Lung (tissue), 12 donors: ENCODE results near the gene EXD2. TPM values are rescaled to one million over a fixed set of nuclear protein-coding genes. Genes with fewer than 3 reads are reported as not detected.
"Not testable (repeated sequence)": the region's sequence is repeated elsewhere in the genome, so short reads cannot be mapped to it uniquely, and the experiment has no call there.

Source experiments
- ATAC-seq: fragments of 200-7000 bp; cut with Tn5 transposase; one replicate; pipeline ENCODE4 v1.9.1; 2020; ENCODE audit warnings: moderate number of reproducible peaks; ENCODE audit not compliant: insufficient read depth, low FRiP score
- DNase-seq, 3 donors: peaks; one replicate each; pipeline ENCODE4 v3.0.0-alpha.2; 2013 to 2017
- H3K27ac ChIP-seq, 2 donors: one replicate each; pipeline ENCODE4 v1.5.1; 2013; ENCODE audit warnings: mild to moderate bottlenecking in 2 of 2, moderate library complexity in 2 of 2, control low read depth in 1 of 2, inconsistent platforms in 1 of 2, low read depth in 1 of 2, low read length in 1 of 2
- H3K27me3 ChIP-seq, 3 donors: one replicate each; pipeline ENCODE4 v1.5.1; 2013; ENCODE audit warnings: low read length in 2 of 3; ENCODE audit not compliant: control insufficient read depth in 3 of 3, insufficient read depth in 3 of 3
- H3K36me3 ChIP-seq, 4 donors: one replicate each; pipeline ENCODE4 v1.5.1; 2013; ENCODE audit warnings: low read length in 4 of 4, mild to moderate bottlenecking in 1 of 4, moderate library complexity in 1 of 4; ENCODE audit not compliant: control insufficient read depth in 4 of 4, insufficient read depth in 4 of 4
- H3K4me1 ChIP-seq, 5 donors: one replicate each; pipeline ENCODE4 v1.5.1; 2013; ENCODE audit warnings: low read length in 5 of 5, mild to moderate bottlenecking in 2 of 5, moderate library complexity in 1 of 5; ENCODE audit not compliant: control insufficient read depth in 5 of 5, insufficient read depth in 5 of 5
- H3K4me3 ChIP-seq: one replicate; pipeline ENCODE4 v1.5.1; 2013; ENCODE audit warnings: mild to moderate bottlenecking, control low read depth, moderate library complexity
- H3K9ac ChIP-seq, 2 donors: one replicate each; pipeline ENCODE4 v1.5.1; 2013; ENCODE audit warnings: low read length in 2 of 2, control low read depth in 1 of 2; ENCODE audit not compliant: insufficient read depth in 1 of 2
- H3K9me3 ChIP-seq, 4 donors: one replicate each; pipeline ENCODE4 v1.5.1; 2013; ENCODE audit warnings: low read length in 3 of 4, mild to moderate bottlenecking in 1 of 4, moderate library complexity in 1 of 4; ENCODE audit not compliant: control insufficient read depth in 4 of 4, insufficient read depth in 3 of 4
- WGBS, 2 donors: extraction: QIAGEN DNeasy Blood & Tissue Kit; methylation state at CpG; one replicate each; pipeline ENCODE4 v1.1.7; 2013; 5-methylcytosine and 5-hydroxymethylcytosine counted together
- polyA plus RNA-seq, 2 donors: library from polyadenylated mRNA; stranded (reverse); fragments of 200-250 nt; gene quantifications; one replicate each; pipeline ENCODE4 v1.2.1, GENCODE V29; 2013
- total RNA-seq, 2 donors: library from RNA; depleted of rRNA in 1 of 2; stranded (reverse); fragments of >200 nt in 1 of 2; gene quantifications; one replicate each; pipeline ENCODE4 v1.2.1, GENCODE V29; 2014 to 2021
- TF ChIP-seq, protein P1 (sequence below): IDR thresholded peaks from 2 replicates; pipeline ENCODE4 v1.5.1; 2012; ENCODE audit warnings: mild to moderate bottlenecking; ENCODE audit errors: control extremely low read depth, extremely low read depth
- donor health status: control.
- donor health status: control.
- donor health status: Bipolar disorder and iron deficiency.
- donor health status: healthy.
- donor health status: DM: yes; HTN: yes; CAD: no.

The EXD2 gene
- total and polyA plus RNA-seq, 4 donors: 9.0 to 25.7 (median 14.8) TPM

DNA sequence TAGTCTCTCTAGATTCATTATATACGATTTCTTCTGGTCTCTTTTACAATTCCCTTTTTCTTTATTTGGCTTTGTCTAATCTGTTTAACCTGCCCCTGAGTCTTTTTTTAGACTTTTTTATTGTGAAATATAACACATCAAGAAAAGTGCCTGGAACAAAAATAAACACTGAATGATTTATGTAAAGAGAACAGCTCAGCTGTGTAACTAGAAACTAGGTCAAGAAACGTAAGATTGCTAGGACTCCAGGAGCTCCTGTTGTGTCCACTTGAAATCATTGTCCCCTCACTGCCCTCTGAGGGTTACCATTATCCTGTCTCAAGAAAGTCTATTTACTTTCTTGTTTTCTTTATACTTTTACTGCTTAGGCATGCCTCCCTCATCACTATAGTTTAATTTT lies 23.1 kb downstream of the EXD2 start:
- Histone ChIP-seq H3K9me3 (no peaks in the 10 kb centered on the region), H3K9ac (no peak overlapping the region), H3K27ac (no peak overlapping the region), H3K27me3 (no peaks in the 10 kb centered on the region), H3K4me3 (no peak overlapping the region), H3K36me3 (peaks cover 2 to 18% (median 8%) of the 10 kb centered on the region in 4 donors), H3K4me1 (no peaks in the 10 kb centered on the region)
- TF ChIP-seq, protein P1, sequence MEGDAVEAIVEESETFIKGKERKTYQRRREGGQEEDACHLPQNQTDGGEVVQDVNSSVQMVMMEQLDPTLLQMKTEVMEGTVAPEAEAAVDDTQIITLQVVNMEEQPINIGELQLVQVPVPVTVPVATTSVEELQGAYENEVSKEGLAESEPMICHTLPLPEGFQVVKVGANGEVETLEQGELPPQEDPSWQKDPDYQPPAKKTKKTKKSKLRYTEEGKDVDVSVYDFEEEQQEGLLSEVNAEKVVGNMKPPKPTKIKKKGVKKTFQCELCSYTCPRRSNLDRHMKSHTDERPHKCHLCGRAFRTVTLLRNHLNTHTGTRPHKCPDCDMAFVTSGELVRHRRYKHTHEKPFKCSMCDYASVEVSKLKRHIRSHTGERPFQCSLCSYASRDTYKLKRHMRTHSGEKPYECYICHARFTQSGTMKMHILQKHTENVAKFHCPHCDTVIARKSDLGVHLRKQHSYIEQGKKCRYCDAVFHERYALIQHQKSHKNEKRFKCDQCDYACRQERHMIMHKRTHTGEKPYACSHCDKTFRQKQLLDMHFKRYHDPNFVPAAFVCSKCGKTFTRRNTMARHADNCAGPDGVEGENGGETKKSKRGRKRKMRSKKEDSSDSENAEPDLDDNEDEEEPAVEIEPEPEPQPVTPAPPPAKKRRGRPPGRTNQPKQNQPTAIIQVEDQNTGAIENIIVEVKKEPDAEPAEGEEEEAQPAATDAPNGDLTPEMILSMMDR: no peak
- WGBS, 2 donors: 61 to 83% methylated on average over 2 of the region's 2 CpGs
- ATAC-seq: no peak
- DNase-seq: peak in 2 of 3 donors; percentile 8 to 25

DNA sequence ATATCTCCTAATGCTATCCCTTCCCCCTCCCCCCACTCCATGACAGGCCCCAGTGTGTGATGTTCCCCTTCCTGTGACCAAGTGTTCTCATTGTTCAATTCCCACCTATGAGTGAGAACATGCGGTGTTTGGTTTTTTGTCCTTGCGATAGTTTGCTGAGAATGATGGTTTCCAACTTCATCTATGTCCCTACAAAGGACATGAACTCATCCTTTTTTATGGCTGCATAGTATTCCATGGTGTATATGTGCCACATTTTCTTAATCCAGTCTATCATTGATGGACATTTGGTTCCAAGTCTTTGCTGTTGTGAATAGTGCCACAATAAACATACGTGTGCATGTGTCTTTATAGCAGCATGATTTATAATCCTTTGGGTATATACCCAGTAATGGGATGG lies 26.4 kb downstream of the EXD2 start:
- H3K36me3 ChIP-seq, H3K27me3 ChIP-seq, ATAC-seq, H3K9me3 ChIP-seq, H3K27ac ChIP-seq, H3K9ac ChIP-seq, DNase-seq, H3K4me1 ChIP-seq, H3K4me3 ChIP-seq: not testable (repeated sequence)
- WGBS, 2 donors: 95 to 100% methylated on average over 1 to 2 of the region's 3 CpGs

DNA sequence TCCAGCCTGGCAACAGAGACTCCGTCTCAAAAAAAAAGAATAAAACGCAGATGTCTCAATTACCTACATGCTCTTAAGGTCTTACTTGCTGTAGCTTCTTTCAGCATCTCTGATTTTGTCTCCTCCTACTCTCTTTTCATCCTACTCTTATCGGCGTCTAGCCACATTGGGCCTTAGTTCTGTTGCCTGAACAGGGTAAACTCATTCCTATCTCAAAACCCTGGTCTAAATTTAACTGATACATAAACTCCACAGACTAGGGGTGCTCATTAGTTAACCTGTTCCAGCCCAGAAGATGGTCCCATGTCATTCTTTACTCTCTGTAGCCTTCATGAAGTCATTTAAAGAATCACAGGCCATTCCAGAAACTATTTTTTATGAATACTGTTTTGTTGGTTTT lies 33.6 kb downstream of the EXD2 start:
- H3K9ac ChIP-seq: no peak overlapping the region
- no peaks in the 10 kb centered on the region for H3K9me3 ChIP-seq
- TF ChIP-seq, protein P1: no peak
- H3K4me1 ChIP-seq: peaks cover 0 to 6% (median 0%) of the 10 kb centered on the region in 5 donors
- ATAC-seq (no peak), DNase-seq (no peak)
- peaks cover 0 to 13% (median 3%) of the 10 kb centered on the region in 4 donors for H3K36me3 ChIP-seq
- 93 to 94% methylated on average over 4 of the region's 4 CpGs for WGBS, 2 donors
- peak overlapping the region in 1 of 2 donors; percentile 9 for H3K27ac ChIP-seq
- H3K27me3 ChIP-seq: no peaks in the 10 kb centered on the region
- no peak overlapping the region for H3K4me3 ChIP-seq

DNA sequence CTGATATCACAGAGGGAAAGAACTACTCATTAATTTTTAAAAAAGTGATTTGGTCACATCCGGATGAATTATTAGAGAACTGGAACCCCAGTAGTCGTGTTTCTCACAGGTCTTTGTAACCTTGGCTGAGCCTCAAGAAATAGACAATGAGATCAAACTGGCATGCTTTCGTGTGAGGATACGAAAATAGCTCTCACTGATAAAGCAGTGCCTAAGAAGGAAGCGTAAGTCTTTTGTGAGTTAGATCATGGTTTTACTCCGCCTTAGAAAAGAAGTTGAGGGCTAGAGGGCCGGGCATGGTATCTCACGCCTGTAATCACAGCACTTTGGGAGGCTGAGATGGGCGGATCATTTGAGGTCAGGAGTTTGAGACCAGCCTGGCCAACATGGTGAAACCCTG lies 34.9 kb downstream of the EXD2 start:
- Histone ChIP-seq H3K27me3 (no peaks in the 10 kb centered on the region), H3K27ac (peak overlapping the region in 1 of 2 donors; percentile 84), H3K4me3 (no peak overlapping the region), H3K36me3 (peaks cover 0 to 20% (median 4%) of the 10 kb centered on the region in 4 donors), H3K4me1 (peaks cover 0 to 6% (median 0%) of the 10 kb centered on the region in 5 donors), H3K9ac (no peak overlapping the region), H3K9me3 (no peaks in the 10 kb centered on the region)
- WGBS, 2 donors: 65 to 66% methylated on average over 9 of the region's 9 CpGs
- DNase-seq: peak in 1 of 3 donors; percentile 30
- ATAC-seq: no peak
- TF ChIP-seq, protein P1: no peak
